ENCODE data around the gene ZSCAN16. TPM values are rescaled to one million over a fixed set of nuclear protein-coding genes. Genes with fewer than 3 reads are reported as not detected.
A peak's percentile ranks its signal among the peaks of the same experiment; 100 is the strongest.

ZSCAN16 gene
- total RNA-seq, 1 experiment from 2014 or later: 5.3 TPM

- Histone ChIP-seq H3K4me3 (ENCODE audit: low read depth in 2 of 2, low read length in 2 of 2) (peak overlapping the region; percentile 79 to 92), H3K27ac (ENCODE audit: low read length) (peak overlapping the region; percentile 90), H3K4me1 (ENCODE audit: control insufficient read depth, insufficient read depth, low read length) (peaks cover 28% of the 10 kb centered on the region), H3K36me3 (ENCODE audit: control insufficient read depth, insufficient read depth, low read length) (peaks cover 9% of the 10 kb centered on the region), H3K27me3 (ENCODE audit: control insufficient read depth, insufficient read depth, low read length) (no peaks in the 10 kb centered on the region), H3K9me3 (ENCODE audit: control insufficient read depth, insufficient read depth, low read depth, low read length) (peaks cover 11% of the 10 kb centered on the region; the same call in 1 of the 2 replicates)
- ATAC-seq (no peak), DNase-seq (ENCODE audit: low read depth, low spot score) (no peak)
- TF ChIP-seq CTCF (IDR thresholded peaks at IDR 0.05) (no peak), REST (IDR thresholded peaks at IDR 0.05; ENCODE audit: insufficient read depth in 1 of 2, low read depth in 2 of 2, low read length in 1 of 2) (no peak), TCF7L2 (IDR thresholded peaks at IDR 0.05; ENCODE audit: low read depth, low read length) (no peak), SIN3A (IDR thresholded peaks at IDR 0.05; ENCODE audit: borderline replicate concordance, insufficient read depth, low read depth, low read length) (no peak)
- intact Hi-C loops (cut with micrococcal nuclease; ENCODE audit: unreplicated experiment) (loop anchor here (5.0 kb wide), 1 partner anchor 70 kb away; no protein-coding TSS in a partner anchor), in situ Hi-C loops (cut with HindIII; ENCODE audit: low pct_unique_long_range_greater_than_20kb, low sequenced_read_pairs) (no loop called here)
- BruUV-seq (replicated peaks): no TSS peak
- ChIA-PET CTCF (interaction anchor here (0.6 kb wide), 1 partner anchor 76 kb away, joined by 3 read pairs; no protein-coding TSS in a partner anchor), POLR2A (interaction anchor here (1.1 kb wide), 1 partner anchor 250 kb away, joined by 3 read pairs; a partner anchor contains a TSS)
Measured at GRCh38 chr6:28142446-28142845, 18.0 kb downstream of the ZSCAN16 start.

- ATAC-seq (no peak), DNase-seq (ENCODE audit: low read depth, low spot score) (no peak)
- no TSS peak for BruUV-seq (replicated peaks)
- no peak overlapping the region for H3K4me3 ChIP-seq (ENCODE audit: low read depth in 2 of 2, low read length in 2 of 2)
- H3K4me1 ChIP-seq (ENCODE audit: control insufficient read depth, insufficient read depth, low read length): peaks cover 18% of the 10 kb centered on the region
- H3K27ac ChIP-seq (ENCODE audit: low read length): no peak overlapping the region
- H3K36me3 ChIP-seq (ENCODE audit: control insufficient read depth, insufficient read depth, low read length): peaks cover 24% of the 10 kb centered on the region
- in situ Hi-C loops (cut with HindIII; ENCODE audit: low pct_unique_long_range_greater_than_20kb, low sequenced_read_pairs) (no loop called here), intact Hi-C loops (cut with micrococcal nuclease; ENCODE audit: unreplicated experiment) (no loop called here)
- TF ChIP-seq CTCF (IDR thresholded peaks at IDR 0.05) (no peak), POLR2AphosphoS5 (IDR thresholded peaks at IDR 0.05; ENCODE audit: low read depth, low read length) (no peak), REST (IDR thresholded peaks at IDR 0.05; ENCODE audit: insufficient read depth in 1 of 2, low read depth in 2 of 2, low read length in 1 of 2) (no peak), SIN3A (IDR thresholded peaks at IDR 0.05; ENCODE audit: borderline replicate concordance, insufficient read depth, low read depth, low read length) (no peak), TCF7L2 (IDR thresholded peaks at IDR 0.05; ENCODE audit: low read depth, low read length) (no peak)
- POLR2A ChIA-PET: no interaction called here
- CTCF ChIA-PET: no interaction called here
- H3K9me3 ChIP-seq (ENCODE audit: control insufficient read depth, insufficient read depth, low read depth, low read length): peaks cover 21% of the 10 kb centered on the region; the same call in 1 of the 2 replicates
- no peaks in the 10 kb centered on the region for H3K27me3 ChIP-seq (ENCODE audit: control insufficient read depth, insufficient read depth, low read length)
Measured at GRCh38 chr6:28145231-28145630, 20.8 kb downstream of the ZSCAN16 start.
